HG02870 (cell line): ENCODE data around the gene DHX35.
A peak's percentile ranks its signal among the peaks of the same experiment; 100 is the strongest.
"Not testable (repeated sequence)": the region's sequence is repeated elsewhere in the genome, so short reads cannot be mapped to it uniquely, and the experiment has no call there.

Experiments used
- ATAC-seq: cut with Tn5 transposase; IDR thresholded peaks from one replicate; pipeline ENCODE4 v1.9.1; 2021; ENCODE audit warnings: mild to moderate bottlenecking, moderate library complexity; ENCODE audit not compliant: unreplicated experiment

Gene DHX35

GRCh38 chr20:38975539-38976120, 13.5 kb downstream of the DHX35 start:
- no peak for ATAC-seq

DNA sequence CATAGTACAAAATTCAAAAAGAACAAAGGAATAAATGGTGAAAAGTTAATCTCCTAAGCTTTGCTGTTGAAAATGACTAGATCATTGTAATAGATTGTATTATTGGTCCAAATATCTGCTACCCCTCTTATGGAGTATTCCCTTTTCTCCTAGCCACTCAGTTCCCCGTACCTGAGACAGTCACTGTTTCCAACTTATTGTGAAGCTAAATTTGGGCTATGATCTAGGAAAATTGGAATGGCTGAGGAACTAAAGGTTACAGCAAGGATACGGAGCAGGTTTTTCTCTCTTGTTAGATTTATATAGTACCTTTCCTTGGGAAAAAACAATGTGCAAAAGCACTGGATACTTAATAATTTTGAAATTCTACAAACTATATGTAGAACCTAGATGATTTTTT, 17.3 kb downstream of the DHX35 start:
- no peak for ATAC-seq

GRCh38 chr20:38979842-38980241, 17.7 kb downstream of the DHX35 start:
- no peak for ATAC-seq

- ATAC-seq = no peak
Observed at GRCh38 chr20:38982291-38982690, 20.1 kb downstream of the DHX35 start.

DNA sequence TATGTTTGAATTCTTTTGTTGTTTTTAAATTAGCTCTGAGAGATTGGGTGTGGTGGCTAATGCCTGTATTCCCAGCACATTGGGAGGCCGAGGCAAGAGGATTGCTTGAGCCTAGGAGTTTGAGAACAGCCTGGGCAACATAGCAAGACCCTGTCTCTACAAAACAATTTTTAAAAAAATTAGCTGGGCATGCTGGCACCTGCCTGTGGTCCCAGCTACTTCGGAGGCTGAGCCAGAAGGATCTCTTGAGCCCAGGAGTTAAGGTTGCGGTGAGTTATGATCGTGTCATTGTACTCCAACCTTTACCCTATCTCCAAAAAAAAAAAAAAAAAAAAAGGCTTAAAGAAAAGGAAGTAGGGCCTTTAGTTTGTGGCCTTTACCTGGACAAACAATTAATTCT, 22.9 kb downstream of the DHX35 start:
- no peak for ATAC-seq

DNA sequence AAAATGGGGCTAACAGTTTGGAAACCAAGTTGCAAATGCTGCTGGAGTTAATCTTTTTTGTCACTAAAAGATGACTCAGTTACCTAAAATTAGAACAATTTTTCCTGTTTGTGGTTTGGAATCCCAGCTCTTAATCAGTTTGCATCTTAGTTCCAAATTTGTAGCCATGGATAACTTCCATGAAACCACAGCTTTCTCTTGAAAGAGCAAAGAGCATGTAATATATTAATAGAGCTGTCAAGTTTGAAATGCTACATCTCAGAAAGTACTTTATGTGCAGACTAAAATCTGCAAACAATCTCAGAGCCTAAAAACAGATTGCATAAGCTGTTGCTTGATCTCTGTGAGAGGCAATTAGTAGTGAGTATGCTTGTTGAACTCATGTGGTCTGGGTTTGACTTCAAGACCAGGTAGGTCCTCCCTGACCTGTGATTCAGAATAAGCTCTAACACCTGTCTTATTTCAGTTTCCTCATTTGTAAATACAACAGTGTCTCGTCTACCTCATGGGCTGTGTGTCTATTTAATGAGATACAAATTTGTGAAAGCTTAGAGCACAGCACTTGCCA, 23.5 kb downstream of the DHX35 start:
- ATAC-seq = peak; percentile 45

DNA sequence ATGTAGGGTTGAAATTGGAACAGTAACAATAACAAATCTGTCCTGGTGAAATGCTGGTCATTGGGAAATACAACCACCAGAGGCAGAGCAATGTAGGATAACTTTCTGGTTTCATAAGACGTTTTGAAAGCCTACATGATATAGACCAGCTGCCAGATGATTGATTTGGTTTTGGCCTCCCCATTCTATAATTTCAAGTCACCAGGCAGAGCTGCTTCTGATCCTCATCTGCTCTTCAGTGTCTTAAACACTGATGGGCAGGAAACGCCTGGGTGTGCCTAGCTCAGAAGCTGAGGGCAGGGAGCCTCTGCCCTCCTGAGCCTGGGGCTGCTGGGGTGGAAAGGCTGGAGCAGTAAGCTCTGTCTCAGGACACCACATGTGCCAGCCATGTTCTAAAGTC, 24.5 kb downstream of the DHX35 start:
- ATAC-seq = no peak

DNA sequence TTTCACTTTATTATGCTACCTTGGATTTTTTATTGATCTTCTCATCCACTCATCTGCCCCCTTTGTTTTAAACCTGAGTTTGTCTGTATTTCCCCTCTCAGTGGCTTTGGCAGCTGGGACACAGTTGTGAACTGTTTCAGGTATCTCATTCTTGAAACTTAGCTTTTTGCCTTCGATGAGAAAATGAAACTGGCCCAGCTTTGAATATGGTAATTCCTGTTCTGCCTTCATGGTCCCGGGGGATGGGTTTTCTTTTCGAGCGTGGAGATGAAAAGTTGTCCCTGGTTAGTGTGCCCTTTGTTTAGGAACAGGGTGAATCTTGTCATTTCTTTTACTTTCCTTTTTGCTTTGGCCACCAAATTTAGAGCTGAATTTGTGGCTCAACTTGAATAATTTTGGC, 25.6 kb downstream of the DHX35 start:
- peak; percentile 45 for ATAC-seq

GRCh38 chr20:38990728-38991127, 28.6 kb downstream of the DHX35 start:
- no peak for ATAC-seq

DNA sequence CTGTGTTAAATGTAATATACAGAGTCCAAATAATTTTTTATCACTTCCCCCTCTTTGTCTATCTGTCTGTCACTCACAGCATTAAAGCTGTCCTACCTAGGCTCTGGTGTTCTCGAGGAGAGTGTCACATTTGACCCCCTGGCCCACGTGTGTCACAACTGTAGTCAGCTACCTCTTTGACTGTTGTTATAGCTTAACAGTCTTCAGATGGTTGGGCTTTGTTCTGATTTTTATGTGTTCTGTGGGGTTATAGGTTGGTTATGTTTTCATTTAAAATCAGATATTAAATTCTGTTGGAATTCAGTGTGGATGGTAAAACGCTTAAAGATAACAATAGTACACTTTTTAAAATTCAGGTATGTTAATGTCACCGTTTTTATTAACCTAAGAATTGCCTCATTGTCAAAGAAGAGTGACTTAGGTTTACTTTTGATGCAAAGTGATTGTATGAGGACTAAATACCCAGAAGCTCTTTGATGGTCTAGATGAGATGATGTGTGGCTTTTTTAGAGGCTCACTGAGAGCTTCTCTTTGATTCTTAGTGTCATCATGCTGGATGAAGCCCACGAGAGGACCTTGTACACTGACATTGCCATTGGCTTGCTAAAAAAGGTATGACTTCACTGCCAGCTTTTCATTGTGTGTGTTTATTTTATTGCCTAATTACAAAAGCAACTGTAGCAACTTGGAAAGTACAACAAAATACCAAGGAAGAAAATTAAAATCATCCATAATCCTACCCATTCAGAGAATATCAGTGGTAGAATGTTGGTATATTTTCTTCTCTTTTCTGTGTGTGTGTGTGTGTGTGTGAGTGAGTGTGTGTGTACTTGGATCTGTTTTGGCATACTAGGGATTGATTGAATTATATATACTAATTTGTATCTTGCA, 29.9 kb downstream of the DHX35 start:
- ATAC-seq = no peak

- no peak for ATAC-seq
Observed at GRCh38 chr20:38995536-38996044, 33.4 kb downstream of the DHX35 start.

- ATAC-seq = not testable (repeated sequence)
Observed at GRCh38 chr20:38996866-38997265, 34.7 kb downstream of the DHX35 start.

GRCh38 chr20:38997622-38998021, 35.5 kb downstream of the DHX35 start:
- peak; percentile 89 for ATAC-seq

DNA sequence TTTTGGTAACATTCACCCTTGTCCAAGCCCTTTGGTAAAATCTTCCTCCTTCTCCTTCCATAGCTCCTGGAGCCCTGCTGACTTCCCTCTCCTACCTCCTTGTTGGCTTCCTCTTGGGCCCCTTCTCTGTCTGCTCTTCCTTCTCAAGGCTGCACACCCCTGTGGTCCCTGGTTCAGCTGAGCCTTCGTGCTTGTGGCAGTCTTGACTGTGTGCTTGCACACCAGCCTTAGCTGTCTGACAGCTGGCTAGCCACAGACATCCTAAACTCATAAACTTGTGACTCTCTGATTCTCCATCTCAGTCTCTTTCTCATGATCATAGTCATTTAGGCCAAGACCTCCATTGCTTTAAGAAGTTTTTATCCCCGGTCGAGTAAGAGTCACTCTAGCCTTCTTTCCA, 37.1 kb downstream of the DHX35 start:
- ATAC-seq = no peak

DNA sequence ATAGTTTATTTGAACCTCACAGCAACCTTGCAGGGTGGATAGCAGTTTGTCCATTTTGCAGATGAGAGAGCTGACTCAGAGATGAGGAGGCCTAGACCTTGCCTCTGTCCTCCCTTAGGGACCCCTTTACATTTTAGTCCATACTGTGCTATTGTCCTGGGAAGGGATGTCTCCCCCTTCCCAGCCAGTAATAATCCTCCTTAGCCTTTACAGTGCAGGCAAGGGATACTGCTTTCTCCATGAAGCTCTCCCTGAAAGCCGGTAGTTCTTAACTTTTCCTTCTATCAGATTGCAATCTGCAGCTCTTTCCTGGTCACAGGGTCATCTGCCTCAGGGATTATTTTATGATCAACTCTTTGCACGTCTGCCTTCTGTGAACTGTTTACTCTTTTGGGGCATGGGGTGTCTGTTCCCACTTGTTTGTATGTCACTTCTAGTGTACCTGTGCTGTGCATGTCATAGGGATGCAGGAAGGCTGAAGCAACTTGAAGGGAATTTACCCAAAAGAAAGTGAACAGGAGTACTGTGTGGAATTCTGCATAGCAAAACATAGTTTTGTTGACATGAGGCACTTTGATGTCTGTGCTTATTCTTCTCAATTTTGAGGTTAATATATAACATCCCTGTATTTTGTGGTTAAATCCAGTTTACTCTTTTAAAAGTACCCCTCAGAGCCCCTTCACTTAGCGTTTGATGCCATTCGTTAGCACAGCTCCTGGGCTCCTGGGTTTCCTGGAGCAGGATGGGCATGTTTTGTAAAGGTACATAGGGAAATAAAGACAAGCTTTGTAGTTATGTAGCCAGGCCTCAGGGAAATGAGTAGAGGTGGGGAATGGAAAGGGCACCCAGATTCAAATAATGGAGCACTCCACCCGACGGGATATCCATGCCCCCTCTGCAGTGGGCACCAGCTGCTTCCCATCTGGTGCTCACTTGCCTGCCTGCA, 38.1 kb downstream of the DHX35 start:
- ATAC-seq = no peak

- no peak for ATAC-seq
Observed at GRCh38 chr20:39004508-39004907, 42.4 kb downstream of the DHX35 start.

- no peak for ATAC-seq
Observed at GRCh38 chr20:39009348-39009747, 47.2 kb downstream of the DHX35 start.

DNA sequence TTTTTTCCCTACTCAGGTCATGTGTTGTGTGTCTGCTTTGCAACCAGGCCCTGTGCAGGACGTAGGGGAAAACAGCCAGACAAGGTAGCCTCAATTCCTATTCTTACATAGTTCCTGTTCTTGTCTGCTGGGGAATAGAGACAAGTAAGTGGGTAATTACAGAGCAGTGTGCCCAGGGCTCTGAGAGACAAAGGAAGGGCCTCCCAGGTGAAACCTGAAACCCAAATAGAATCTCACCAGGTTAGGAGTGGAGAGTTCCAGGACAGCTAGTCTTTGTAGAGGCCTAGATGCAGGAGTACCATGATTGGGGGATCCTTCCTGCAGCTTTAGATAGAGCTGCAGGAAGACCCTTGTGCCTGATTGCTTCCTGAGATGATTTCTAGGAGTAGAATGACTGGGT, 48.4 kb downstream of the DHX35 start:
- ATAC-seq = no peak

DNA sequence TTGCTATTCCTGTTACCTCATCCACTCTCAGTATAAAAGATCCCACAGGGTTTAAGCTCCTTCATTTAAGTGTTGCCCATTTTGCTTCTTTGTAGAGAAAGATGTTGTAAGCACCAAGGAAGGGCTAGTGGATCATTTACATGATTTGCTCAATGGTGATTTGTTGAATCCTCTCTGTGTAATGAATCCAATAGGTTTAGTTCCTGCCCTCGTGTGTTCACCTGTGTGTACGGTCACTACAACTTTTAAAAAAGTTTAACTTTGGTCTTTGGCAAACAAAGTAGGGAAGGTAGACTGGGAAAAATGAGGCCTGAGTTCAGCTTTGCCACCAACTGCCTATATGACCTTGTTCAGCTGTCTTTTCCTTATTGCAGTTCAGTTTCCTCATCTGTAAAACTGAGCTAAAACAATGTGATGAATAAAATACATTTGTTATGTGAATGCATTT, 51.5 kb downstream of the DHX35 start:
- no peak for ATAC-seq

- ATAC-seq = no peak
Observed at GRCh38 chr20:39016041-39016440, 53.9 kb downstream of the DHX35 start.

- no peak for ATAC-seq
Observed at GRCh38 chr20:39016506-39016905, 54.4 kb downstream of the DHX35 start.
